H1 (cell line): ENCODE measurements around the gene TTC23. TPM values are rescaled to one million over a fixed set of nuclear protein-coding genes. Genes with fewer than 3 reads are reported as not detected.
A peak's percentile ranks its signal among the peaks of the same experiment; 100 is the strongest.

Experiments used
- ASH2L ChIP-seq: fragments of 200-600, 300-600 bp; sonication (generic); IDR thresholded peaks from one replicate; pipeline ENCODE4 v1.7.1; 2017; ENCODE audit warnings: low read length
- CBX5 ChIP-seq: fragments of 300-800, 300-1000 bp; sonication (generic); IDR thresholded peaks from 2 replicates; pipeline ENCODE4 v1.7.1; 2016; ENCODE audit warnings: antibody characterized with exemption, low read length, low read depth
- CBX8 ChIP-seq: fragments of 300-800, 300-1000 bp; sonication (generic); IDR thresholded peaks from 2 replicates; pipeline ENCODE4 v1.7.1; 2016; ENCODE audit warnings: low read depth, low read length, borderline replicate concordance
- CEBPB ChIP-seq: IDR thresholded peaks from 2 replicates; pipeline ENCODE4 v1.6.1; 2012; ENCODE audit warnings: low read depth, low read length
- CREB1 ChIP-seq: IDR thresholded peaks from 2 replicates; pipeline ENCODE4 v1.6.1; 2012; ENCODE audit warnings: inconsistent platforms
- KDM4A ChIP-seq: IDR thresholded peaks from one replicate; pipeline ENCODE4 v1.7.1; 2012; ENCODE audit warnings: low read depth, mild to moderate bottlenecking, moderate library complexity, low read length, inconsistent platforms; ENCODE audit not compliant: severe bottlenecking
- MAFK ChIP-seq: IDR thresholded peaks from 2 replicates; pipeline ENCODE4 v1.6.1; 2012; ENCODE audit warnings: low read depth, mild to moderate bottlenecking, improper control_type of control experiment, low read length
- MAX ChIP-seq: IDR thresholded peaks from 2 replicates; pipeline ENCODE4 v1.6.1; 2012; ENCODE audit warnings: inconsistent platforms
- PHF8 ChIP-seq: fragments of 200-600 bp; sonication (generic); conservative IDR thresholded peaks from 2 replicates; pipeline ENCODE4 v1.7.1; 2012; ENCODE audit warnings: low read depth, mild to moderate bottlenecking, inconsistent platforms, low read length, moderate library complexity
- POLR2A ChIP-seq, 2 experiments: IDR thresholded peaks; 1 replicate in 1 of 2; 2 replicates in 1 of 2; pipeline ENCODE4 v1.6.1; 2011; ENCODE audit warnings: low read depth in 2 of 2, low read length in 2 of 2, mild to moderate bottlenecking in 2 of 2; ENCODE audit errors: control extremely low read depth in 1 of 2
- SIX5 ChIP-seq: IDR thresholded peaks from 2 replicates; pipeline ENCODE4 v1.6.1; 2011; ENCODE audit warnings: mild to moderate bottlenecking, low read depth, low read length
- SP4 ChIP-seq: IDR thresholded peaks from 2 replicates; pipeline ENCODE4 v1.6.1; 2012; ENCODE audit warnings: low read length, inconsistent platforms
- SRF ChIP-seq: IDR thresholded peaks from 2 replicates; pipeline ENCODE4 v1.6.1; 2011; ENCODE audit warnings: mild to moderate bottlenecking, low read depth, low read length, moderate library complexity
- SUZ12 ChIP-seq: fragments of 200-600 bp; sonication (generic); IDR thresholded peaks from 2 replicates; pipeline ENCODE4 v1.6.1; 2012; ENCODE audit warnings: mild to moderate bottlenecking, inconsistent platforms, low read length, moderate library complexity, mixed read lengths
- TBP ChIP-seq: IDR thresholded peaks from 2 replicates; pipeline ENCODE4 v1.6.1; 2011; ENCODE audit warnings: low read depth, low read length, improper control_type of control experiment
- TCF12 ChIP-seq: IDR thresholded peaks from 2 replicates; pipeline ENCODE4 v1.6.1; 2011; ENCODE audit warnings: low read depth, mild to moderate bottlenecking, low read length
- polyA plus RNA-seq, 7 experiments: library from polyadenylated mRNA; depleted of rRNA in 3 of 7; stranded (reverse) in 5 of 7; unstranded in 2 of 7; fragments of >200 nt in 5 of 7; fragments of 200-250 nt in 2 of 7; gene quantifications; 1 replicate in 5 of 7; 2 replicates in 1 of 7; 4 replicates in 1 of 7; pipeline versions ENCODE4 v1.2.1 to v1.2.3, GENCODE V29; 2011 to 2013; ENCODE audit warnings: missing spikeins in 2 of 7, mixed read lengths in 2 of 7
- total RNA-seq: library from RNA; stranded (reverse); fragmentation: NEBNext Ultra II Directional; extraction: Animal tissue kit (Norgen Biotek cat#: 25700); gene quantifications from 2 replicates; pipeline ENCODE4 v1.2.1, GENCODE V29; 2021

The TTC23 gene
- total and polyA plus RNA-seq, 2 of the 8 experiments (the other 6 are each of a cell fraction or from before 2014, with no cell fraction given) = 4.8 to 23.0 TPM

GRCh38 chr15:99100245-99101173 lies 148.9 kb downstream of the TTC23 start (continued):
- 0 out of 2 replicates have a peak, but pooled peaks have one; percentile 26 for TF ChIP-seq SP4
- TF ChIP-seq MAFK = no peak
- TF ChIP-seq SIX5 = no peak
- TF ChIP-seq CBX5 = no peak
- TF ChIP-seq TBP = peak; percentile 66; the same call in 1 of the 2 replicates
- TF ChIP-seq SRF = no peak
- peak; percentile 51; the same call in 1 of the 2 replicates for TF ChIP-seq CREB1
- peak; percentile 54 for TF ChIP-seq KDM4A
- no peak for TF ChIP-seq CEBPB
- TF ChIP-seq MAX = peak; percentile 23; the same call in 1 of the 2 replicates
- peak; percentile 20 for TF ChIP-seq ASH2L
- TF ChIP-seq CBX8 = no peak
- TF ChIP-seq PHF8 = 0 out of 2 replicates have a peak, but pooled peaks have one; percentile 39
- TF ChIP-seq POLR2A (IDR thresholded peaks at IDR 0.05; ENCODE audit: control extremely low read depth in 1 of 2, low read depth in 2 of 2, low read length in 2 of 2) = 0 out of 3 replicates have a peak, but pooled peaks of 1 of the 2 experiments have one; percentile 25
- TF ChIP-seq TCF12 = no peak
- no peak; the same call in 1 of the 2 replicates for TF ChIP-seq SUZ12
